H1 (cell line): ENCODE data around the gene C19orf12. TPM values are rescaled to one million over a fixed set of nuclear protein-coding genes. Genes with fewer than 3 reads are reported as not detected.

Experiments used
- ATF3 ChIP-seq: IDR thresholded peaks from 2 replicates; pipeline ENCODE4 v1.6.1; 2011; ENCODE audit warnings: low read depth, mild to moderate bottlenecking, low read length; ENCODE audit not compliant: insufficient read depth
- BACH1 ChIP-seq: IDR thresholded peaks from 2 replicates; pipeline ENCODE4 v1.6.1; 2012; ENCODE audit warnings: low read length, improper control_type of control experiment
- EGR1 ChIP-seq: IDR thresholded peaks from 2 replicates; pipeline ENCODE4 v1.6.1; 2011; ENCODE audit warnings: low read depth, low read length, borderline replicate concordance
- HDAC2 ChIP-seq, 2 experiments: fragments of 300-600 bp in 1 of 2; sonication (generic) in 1 of 2; IDR thresholded peaks; 2 replicates each; pipeline ENCODE4 v1.6.1; 2011 to 2012; ENCODE audit warnings: low read depth in 2 of 2, low read length in 2 of 2, mild to moderate bottlenecking in 2 of 2, moderate library complexity in 2 of 2, borderline replicate concordance in 1 of 2, inconsistent platforms in 1 of 2
- RBBP5 ChIP-seq: IDR thresholded peaks from 2 replicates; pipeline ENCODE4 v1.7.1; 2012; ENCODE audit warnings: low read depth, mild to moderate bottlenecking, inconsistent platforms, low read length, moderate library complexity, borderline replicate concordance
- SP4 ChIP-seq: IDR thresholded peaks from 2 replicates; pipeline ENCODE4 v1.6.1; 2012; ENCODE audit warnings: low read length, inconsistent platforms
- SRF ChIP-seq: IDR thresholded peaks from 2 replicates; pipeline ENCODE4 v1.6.1; 2011; ENCODE audit warnings: mild to moderate bottlenecking, low read depth, low read length, moderate library complexity
- TEAD4 ChIP-seq: IDR thresholded peaks from 2 replicates; pipeline ENCODE4 v1.6.1; 2012; ENCODE audit warnings: low read depth, low read length, inconsistent platforms, mixed read lengths
- polyA plus RNA-seq, 7 experiments: library from polyadenylated mRNA; depleted of rRNA in 3 of 7; stranded (reverse) in 5 of 7; unstranded in 2 of 7; fragments of >200 nt in 5 of 7; fragments of 200-250 nt in 2 of 7; gene quantifications; 1 replicate in 5 of 7; 2 replicates in 1 of 7; 4 replicates in 1 of 7; pipeline versions ENCODE4 v1.2.1 to v1.2.3, GENCODE V29; 2011 to 2013; ENCODE audit warnings: missing spikeins in 2 of 7, mixed read lengths in 2 of 7
- total RNA-seq: library from RNA; stranded (reverse); fragmentation: NEBNext Ultra II Directional; extraction: Animal tissue kit (Norgen Biotek cat#: 25700); gene quantifications from 2 replicates; pipeline ENCODE4 v1.2.1, GENCODE V29; 2021
- TF ChIP-seq, protein P1 (sequence below): fragments of 300-600 bp; sonication (generic); IDR thresholded peaks from 2 replicates; pipeline ENCODE4 v1.7.1; 2012; ENCODE audit warnings: low read length, moderate library complexity, mild to moderate bottlenecking, inconsistent platforms; ENCODE audit not compliant: insufficient replicate concordance

Gene C19orf12
- total and polyA plus RNA-seq, 2 of the 8 experiments (the other 6 are each of a cell fraction or from before 2014, with no cell fraction given), result 10.7 to 11.9 TPM

DNA sequence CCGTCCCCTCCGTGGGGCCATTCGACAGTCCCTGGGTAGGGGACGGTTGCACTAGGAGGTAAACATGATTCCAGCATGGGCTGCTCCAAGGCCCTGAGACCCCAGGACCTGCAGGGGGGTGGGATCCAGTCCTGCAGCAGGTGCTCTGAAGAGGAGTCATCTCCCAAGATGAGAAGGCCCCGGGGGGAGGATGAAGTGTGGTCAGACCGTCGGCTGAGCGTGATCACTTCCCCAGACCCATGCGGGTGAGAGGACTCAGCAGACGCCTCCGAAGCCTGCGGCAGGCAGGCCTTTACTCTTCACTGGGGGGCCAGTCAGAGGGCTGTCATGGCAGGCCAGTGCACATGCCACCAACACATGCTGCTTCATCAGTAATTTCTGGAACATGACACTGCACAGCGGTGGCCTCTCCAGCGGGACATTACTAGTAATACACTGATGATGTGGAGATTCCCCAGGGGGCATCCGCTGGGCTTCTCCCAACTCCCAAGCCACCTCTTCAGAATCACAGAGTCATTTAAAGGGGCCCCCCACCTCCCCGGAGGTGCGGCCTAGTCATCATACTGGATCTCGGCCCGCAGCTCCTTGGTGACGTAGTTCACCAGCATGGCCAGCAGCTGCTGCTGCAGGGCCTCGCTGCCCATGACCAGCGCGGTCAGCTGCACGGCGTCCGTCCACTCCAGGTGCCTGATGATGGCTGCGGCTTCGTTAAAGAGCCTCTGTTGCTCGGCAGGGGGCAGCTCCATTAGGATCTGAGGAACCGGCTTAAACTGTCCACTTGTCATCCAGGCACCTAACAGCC lies 12.7 kb downstream of the C19orf12 start (continued):
- TF ChIP-seq, protein P1, sequence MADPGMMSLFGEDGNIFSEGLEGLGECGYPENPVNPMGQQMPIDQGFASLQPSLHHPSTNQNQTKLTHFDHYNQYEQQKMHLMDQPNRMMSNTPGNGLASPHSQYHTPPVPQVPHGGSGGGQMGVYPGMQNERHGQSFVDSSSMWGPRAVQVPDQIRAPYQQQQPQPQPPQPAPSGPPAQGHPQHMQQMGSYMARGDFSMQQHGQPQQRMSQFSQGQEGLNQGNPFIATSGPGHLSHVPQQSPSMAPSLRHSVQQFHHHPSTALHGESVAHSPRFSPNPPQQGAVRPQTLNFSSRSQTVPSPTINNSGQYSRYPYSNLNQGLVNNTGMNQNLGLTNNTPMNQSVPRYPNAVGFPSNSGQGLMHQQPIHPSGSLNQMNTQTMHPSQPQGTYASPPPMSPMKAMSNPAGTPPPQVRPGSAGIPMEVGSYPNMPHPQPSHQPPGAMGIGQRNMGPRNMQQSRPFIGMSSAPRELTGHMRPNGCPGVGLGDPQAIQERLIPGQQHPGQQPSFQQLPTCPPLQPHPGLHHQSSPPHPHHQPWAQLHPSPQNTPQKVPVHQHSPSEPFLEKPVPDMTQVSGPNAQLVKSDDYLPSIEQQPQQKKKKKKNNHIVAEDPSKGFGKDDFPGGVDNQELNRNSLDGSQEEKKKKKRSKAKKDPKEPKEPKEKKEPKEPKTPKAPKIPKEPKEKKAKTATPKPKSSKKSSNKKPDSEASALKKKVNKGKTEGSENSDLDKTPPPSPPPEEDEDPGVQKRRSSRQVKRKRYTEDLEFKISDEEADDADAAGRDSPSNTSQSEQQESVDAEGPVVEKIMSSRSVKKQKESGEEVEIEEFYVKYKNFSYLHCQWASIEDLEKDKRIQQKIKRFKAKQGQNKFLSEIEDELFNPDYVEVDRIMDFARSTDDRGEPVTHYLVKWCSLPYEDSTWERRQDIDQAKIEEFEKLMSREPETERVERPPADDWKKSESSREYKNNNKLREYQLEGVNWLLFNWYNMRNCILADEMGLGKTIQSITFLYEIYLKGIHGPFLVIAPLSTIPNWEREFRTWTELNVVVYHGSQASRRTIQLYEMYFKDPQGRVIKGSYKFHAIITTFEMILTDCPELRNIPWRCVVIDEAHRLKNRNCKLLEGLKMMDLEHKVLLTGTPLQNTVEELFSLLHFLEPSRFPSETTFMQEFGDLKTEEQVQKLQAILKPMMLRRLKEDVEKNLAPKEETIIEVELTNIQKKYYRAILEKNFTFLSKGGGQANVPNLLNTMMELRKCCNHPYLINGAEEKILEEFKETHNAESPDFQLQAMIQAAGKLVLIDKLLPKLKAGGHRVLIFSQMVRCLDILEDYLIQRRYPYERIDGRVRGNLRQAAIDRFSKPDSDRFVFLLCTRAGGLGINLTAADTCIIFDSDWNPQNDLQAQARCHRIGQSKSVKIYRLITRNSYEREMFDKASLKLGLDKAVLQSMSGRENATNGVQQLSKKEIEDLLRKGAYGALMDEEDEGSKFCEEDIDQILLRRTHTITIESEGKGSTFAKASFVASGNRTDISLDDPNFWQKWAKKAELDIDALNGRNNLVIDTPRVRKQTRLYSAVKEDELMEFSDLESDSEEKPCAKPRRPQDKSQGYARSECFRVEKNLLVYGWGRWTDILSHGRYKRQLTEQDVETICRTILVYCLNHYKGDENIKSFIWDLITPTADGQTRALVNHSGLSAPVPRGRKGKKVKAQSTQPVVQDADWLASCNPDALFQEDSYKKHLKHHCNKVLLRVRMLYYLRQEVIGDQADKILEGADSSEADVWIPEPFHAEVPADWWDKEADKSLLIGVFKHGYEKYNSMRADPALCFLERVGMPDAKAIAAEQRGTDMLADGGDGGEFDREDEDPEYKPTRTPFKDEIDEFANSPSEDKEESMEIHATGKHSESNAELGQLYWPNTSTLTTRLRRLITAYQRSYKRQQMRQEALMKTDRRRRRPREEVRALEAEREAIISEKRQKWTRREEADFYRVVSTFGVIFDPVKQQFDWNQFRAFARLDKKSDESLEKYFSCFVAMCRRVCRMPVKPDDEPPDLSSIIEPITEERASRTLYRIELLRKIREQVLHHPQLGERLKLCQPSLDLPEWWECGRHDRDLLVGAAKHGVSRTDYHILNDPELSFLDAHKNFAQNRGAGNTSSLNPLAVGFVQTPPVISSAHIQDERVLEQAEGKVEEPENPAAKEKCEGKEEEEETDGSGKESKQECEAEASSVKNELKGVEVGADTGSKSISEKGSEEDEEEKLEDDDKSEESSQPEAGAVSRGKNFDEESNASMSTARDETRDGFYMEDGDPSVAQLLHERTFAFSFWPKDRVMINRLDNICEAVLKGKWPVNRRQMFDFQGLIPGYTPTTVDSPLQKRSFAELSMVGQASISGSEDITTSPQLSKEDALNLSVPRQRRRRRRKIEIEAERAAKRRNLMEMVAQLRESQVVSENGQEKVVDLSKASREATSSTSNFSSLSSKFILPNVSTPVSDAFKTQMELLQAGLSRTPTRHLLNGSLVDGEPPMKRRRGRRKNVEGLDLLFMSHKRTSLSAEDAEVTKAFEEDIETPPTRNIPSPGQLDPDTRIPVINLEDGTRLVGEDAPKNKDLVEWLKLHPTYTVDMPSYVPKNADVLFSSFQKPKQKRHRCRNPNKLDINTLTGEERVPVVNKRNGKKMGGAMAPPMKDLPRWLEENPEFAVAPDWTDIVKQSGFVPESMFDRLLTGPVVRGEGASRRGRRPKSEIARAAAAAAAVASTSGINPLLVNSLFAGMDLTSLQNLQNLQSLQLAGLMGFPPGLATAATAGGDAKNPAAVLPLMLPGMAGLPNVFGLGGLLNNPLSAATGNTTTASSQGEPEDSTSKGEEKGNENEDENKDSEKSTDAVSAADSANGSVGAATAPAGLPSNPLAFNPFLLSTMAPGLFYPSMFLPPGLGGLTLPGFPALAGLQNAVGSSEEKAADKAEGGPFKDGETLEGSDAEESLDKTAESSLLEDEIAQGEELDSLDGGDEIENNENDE, result no peak
- TF ChIP-seq SRF, result no peak
- no peak for TF ChIP-seq RBBP5
- TF ChIP-seq SP4, result no peak
- TF ChIP-seq ATF3, result no peak
- TF ChIP-seq BACH1, result no peak
- TF ChIP-seq HDAC2 (IDR thresholded peaks at IDR 0.05; ENCODE audit: borderline replicate concordance in 1 of 2, low read depth in 2 of 2, low read length in 2 of 2), result no peak
- TF ChIP-seq EGR1, result no peak
- TF ChIP-seq TEAD4, result no peak
